Liver (tissue), 9 donors: ENCODE data around the gene MOV10. TPM values are rescaled to one million over a fixed set of nuclear protein-coding genes. Genes with fewer than 3 reads are reported as not detected.
A peak's percentile ranks its signal among the peaks of the same experiment; 100 is the strongest.

ENCODE experiments used
- DNase-seq: peaks from one replicate; pipeline ENCODE4 v3.0.0-alpha.2; 2017; ENCODE audit warnings: low spot score
- H3K27ac ChIP-seq, 2 donors: one replicate each; pipeline ENCODE4 v1.7.0; 2013; ENCODE audit warnings: inconsistent platforms in 2 of 2, low read length in 2 of 2, control low read depth in 1 of 2, low read depth in 1 of 2, mild to moderate bottlenecking in 1 of 2
- H3K27me3 ChIP-seq, 4 donors: one replicate each; pipeline versions ENCODE4 v1.6.1 to v1.7.0; 2013; ENCODE audit warnings: low read length in 3 of 4, inconsistent platforms in 1 of 4, mild to moderate bottlenecking in 1 of 4, moderate library complexity in 1 of 4; ENCODE audit not compliant: control insufficient read depth in 4 of 4, insufficient read depth in 4 of 4
- H3K36me3 ChIP-seq, 4 donors: one replicate each; pipeline versions ENCODE4 v1.6.1 to v1.7.0; 2013; ENCODE audit warnings: low read length in 3 of 4, mild to moderate bottlenecking in 3 of 4, low read depth in 1 of 4, moderate library complexity in 1 of 4; ENCODE audit not compliant: control insufficient read depth in 4 of 4, insufficient read depth in 3 of 4
- H3K4me1 ChIP-seq, 4 donors: one replicate each; pipeline versions ENCODE4 v1.6.1 to v1.7.0; 2013; ENCODE audit warnings: low read length in 3 of 4, mild to moderate bottlenecking in 3 of 4, moderate library complexity in 1 of 4; ENCODE audit not compliant: control insufficient read depth in 4 of 4, insufficient read depth in 4 of 4
- H3K4me3 ChIP-seq, 3 donors: one replicate each; pipeline versions ENCODE4 v1.6.1 to v1.7.0; 2013; ENCODE audit warnings: low read length in 3 of 3, control low read depth in 1 of 3, low read depth in 1 of 3, mild to moderate bottlenecking in 1 of 3
- H3K9ac ChIP-seq, 2 donors: one replicate each; pipeline ENCODE4 v1.7.0; 2013; ENCODE audit warnings: low read length in 2 of 2, mild to moderate bottlenecking in 2 of 2, moderate library complexity in 2 of 2, control low read depth in 1 of 2, low read depth in 1 of 2
- H3K9me3 ChIP-seq, 4 donors: one replicate each; pipeline versions ENCODE4 v1.6.1 to v1.7.0; 2013; ENCODE audit warnings: low read length in 3 of 4; ENCODE audit not compliant: control insufficient read depth in 4 of 4
- ATF3 ChIP-seq: IDR thresholded peaks from 2 replicates; pipeline ENCODE4 v1.6.1; 2016; ENCODE audit warnings: antibody characterized with exemption
- CTCF ChIP-seq: fragments of 150-350 bp; IDR thresholded peaks from 2 replicates; pipeline ENCODE4 v1.5.1; 2017; ENCODE audit warnings: improper control_type of control experiment, low read depth, low read length; ENCODE audit not compliant: missing input control
- EGR1 ChIP-seq, 2 donors: IDR thresholded peaks; 2 replicates each; pipeline ENCODE4 v1.6.1; 2016 to 2018; ENCODE audit warnings: antibody characterized with exemption in 2 of 2, low read depth in 2 of 2
- FOXA1 ChIP-seq: IDR thresholded peaks from 2 replicates; pipeline ENCODE4 v1.6.1; 2016; ENCODE audit warnings: antibody characterized with exemption
- FOXA2 ChIP-seq: IDR thresholded peaks from 2 replicates; pipeline ENCODE4 v1.6.1; 2016; ENCODE audit warnings: antibody characterized with exemption
- GABPA ChIP-seq, 2 donors: IDR thresholded peaks in 1 of 2; conservative IDR thresholded peaks in 1 of 2; 2 replicates each; pipeline ENCODE4 v1.6.1; 2016; ENCODE audit warnings: antibody characterized with exemption in 2 of 2, mild to moderate bottlenecking in 1 of 2, moderate library complexity in 1 of 2
- HNF4A ChIP-seq, 2 donors: conservative IDR thresholded peaks; 2 replicates each; pipeline ENCODE4 v1.6.1; 2016; ENCODE audit warnings: antibody characterized with exemption in 2 of 2, mild to moderate bottlenecking in 2 of 2
- HNF4G ChIP-seq: IDR thresholded peaks from 2 replicates; pipeline ENCODE4 v1.6.1; 2016; ENCODE audit warnings: antibody characterized with exemption
- JUND ChIP-seq, 2 donors: IDR thresholded peaks; 2 replicates each; pipeline ENCODE4 v1.6.1; 2016; ENCODE audit warnings: antibody characterized with exemption in 2 of 2
- MAX ChIP-seq: IDR thresholded peaks from 2 replicates; pipeline ENCODE4 v1.6.1; 2016; ENCODE audit warnings: antibody characterized with exemption
- NR2F2 ChIP-seq: IDR thresholded peaks from 2 replicates; pipeline ENCODE4 v1.6.1; 2016; ENCODE audit warnings: antibody characterized with exemption
- RAD21 ChIP-seq, 2 donors: IDR thresholded peaks; 2 replicates each; pipeline ENCODE4 v1.6.1; 2016; ENCODE audit warnings: antibody characterized with exemption in 2 of 2, mild to moderate bottlenecking in 2 of 2
- REST ChIP-seq: IDR thresholded peaks from 2 replicates; pipeline ENCODE4 v1.6.1; 2016; ENCODE audit warnings: antibody characterized with exemption, mild to moderate bottlenecking
- RXRA ChIP-seq, 2 donors: IDR thresholded peaks; 2 replicates each; pipeline ENCODE4 v1.6.1; 2017 to 2018; ENCODE audit warnings: antibody characterized with exemption in 2 of 2, mild to moderate bottlenecking in 1 of 2
- SP1 ChIP-seq: IDR thresholded peaks from 2 replicates; pipeline ENCODE4 v1.6.1; 2018; ENCODE audit warnings: antibody characterized with exemption, mild to moderate bottlenecking
- TAF1 ChIP-seq: conservative IDR thresholded peaks from 2 replicates; pipeline ENCODE4 v1.6.1; 2016; ENCODE audit warnings: antibody characterized with exemption, mild to moderate bottlenecking
- YY1 ChIP-seq: IDR thresholded peaks from 2 replicates; pipeline ENCODE4 v1.6.1; 2016; ENCODE audit warnings: antibody characterized with exemption, mild to moderate bottlenecking
- ZBTB33 ChIP-seq: IDR thresholded peaks from 2 replicates; pipeline ENCODE4 v1.6.1; 2016; ENCODE audit warnings: antibody characterized with exemption
- WGBS: extraction: QIAGEN DNeasy Blood & Tissue Kit; methylation state at CpG from one replicate; pipeline ENCODE4 v1.1.7; 2013; 5-methylcytosine and 5-hydroxymethylcytosine counted together
- polyA plus RNA-seq, 2 donors: library from polyadenylated mRNA; stranded (reverse) in 1 of 2; unstranded in 1 of 2; fragments of 200-250 nt in 1 of 2; fragments of >200 nt in 1 of 2; fragmentation: Nextera tagmentation in 1 of 2; extraction: Ambion mirVana in 1 of 2; gene quantifications; one replicate each; pipeline versions ENCODE4 v1.2.1 to v1.2.3, GENCODE V29; 2013 to 2015
- total RNA-seq, 2 donors: library from RNA; depleted of rRNA; stranded (reverse); fragments of >200 nt; gene quantifications; one replicate each; pipeline ENCODE4 v1.2.3, GENCODE V29; 2014
- donor health status: healthy.
- donor health status: healthy.
- donor health status: healthy.
- donor health status: healthy.
- donor health status: healthy.

The MOV10 gene
- total and polyA plus RNA-seq, 4 donors, result 32.0 to 36.8 (median 33.7) TPM

- Histone ChIP-seq H3K27me3 (no peaks in the 10 kb centered on the region), H3K4me1 (peaks cover 21 to 46% (median 39%) of the 10 kb centered on the region in 4 donors), H3K27ac (peak overlapping the region; percentile 74 to 75), H3K4me3 (no peak overlapping the region), H3K9ac (peak overlapping the region in 1 of 2 donors; percentile 22), H3K9me3 (no peaks in the 10 kb centered on the region), H3K36me3 (peaks cover 2 to 20% (median 6%) of the 10 kb centered on the region in 4 donors)
- DNase-seq, result no peak
- WGBS, result 74% methylated on average over 13 of the region's 13 CpGs
- TF ChIP-seq NR2F2, result no peak
- TF ChIP-seq HNF4A (conservative IDR thresholded peaks at IDR 0.05), result no peak
- TF ChIP-seq CTCF, result no peak
- no peak for TF ChIP-seq SP1
- TF ChIP-seq ZBTB33, result no peak
- TF ChIP-seq RAD21 (IDR thresholded peaks at IDR 0.05), result no peak
- TF ChIP-seq EGR1 (IDR thresholded peaks at IDR 0.05; ENCODE audit: low read depth in 2 of 2), result no peak
- no peak for TF ChIP-seq FOXA1
- TF ChIP-seq REST, result no peak
- no peak for TF ChIP-seq MAX
- no peak for TF ChIP-seq JUND (IDR thresholded peaks at IDR 0.05)
- TF ChIP-seq FOXA2, result no peak
- no peak for TF ChIP-seq YY1
- TF ChIP-seq RXRA (IDR thresholded peaks at IDR 0.05), result no peak
- TF ChIP-seq HNF4G, result no peak
- TF ChIP-seq TAF1, result no peak
- TF ChIP-seq ATF3, result no peak
- no peak for TF ChIP-seq GABPA (IDR thresholded peaks at IDR 0.05 in 1 of 2, conservative IDR thresholded peaks at IDR 0.05 in 1 of 2)
These were observed 25.1 kb downstream of the MOV10 start for GRCh38 chr1:112699425-112700144.
